Left lobe of liver (tissue), 2 donors: ENCODE data around the gene PAK5. TPM values are rescaled to one million over a fixed set of nuclear protein-coding genes. Genes with fewer than 3 reads are reported as not detected.
"Not testable (repeated sequence)": the region's sequence is repeated elsewhere in the genome, so short reads cannot be mapped to it uniquely, and the experiment has no call there.

Experiments used
- ATAC-seq: fragments of 200-7000 bp; cut with Tn5 transposase; one replicate; pipeline ENCODE4 v1.9.1; 2020; ENCODE audit warnings: mild to moderate bottlenecking, moderate library complexity
- DNase-seq: peaks from one replicate; pipeline ENCODE4 v3.0.0-alpha.2; 2020; ENCODE audit warnings: low spot score
- total RNA-seq: library from RNA; stranded (reverse); gene quantifications from one replicate; pipeline ENCODE4 v1.2.1, GENCODE V29; 2021
- donor health status: DM: no; HTN: no; CAD: no; lungs with moderate emphysema.
- donor health status: DM: no; HTN: yes; CAD: no.

The PAK5 gene
- total RNA-seq, 1 donor from 2014 or later: 0.08 TPM

- ATAC-seq (no peak), DNase-seq (no peak)
Observed at GRCh38 chr20:9686455-9686854, 152.4 kb downstream of the PAK5 start.

GRCh38 chr20:9686001-9686400 is 152.9 kb downstream of the PAK5 start:
- no peak for ATAC-seq
- DNase-seq: no peak

- DNase-seq (no peak), ATAC-seq (no peak)
Observed at GRCh38 chr20:9685011-9685410, 153.9 kb downstream of the PAK5 start.

GRCh38 chr20:9677100-9677623 is 161.7 kb downstream of the PAK5 start:
- DNase-seq (no peak), ATAC-seq (no peak)

GRCh38 chr20:9672981-9673380 is 165.9 kb downstream of the PAK5 start:
- DNase-seq (no peak), ATAC-seq (no peak)

- ATAC-seq: no peak
- DNase-seq: no peak
Observed at GRCh38 chr20:9672027-9672426, 166.8 kb downstream of the PAK5 start.

GRCh38 chr20:9668381-9668780 is 170.5 kb downstream of the PAK5 start:
- DNase-seq (no peak), ATAC-seq (no peak)

- DNase-seq (no peak), ATAC-seq (no peak)
Observed at GRCh38 chr20:9663423-9663822, 175.5 kb downstream of the PAK5 start.

GRCh38 chr20:9660236-9660868 is 178.5 kb downstream of the PAK5 start:
- DNase-seq: no peak
- ATAC-seq: no peak

- ATAC-seq (no peak), DNase-seq (no peak)
Observed at GRCh38 chr20:9647741-9648140, 191.1 kb downstream of the PAK5 start.

GRCh38 chr20:9646375-9646774 is 192.5 kb downstream of the PAK5 start:
- ATAC-seq (no peak), DNase-seq (no peak)

- DNase-seq (no peak), ATAC-seq (no peak)
Observed at GRCh38 chr20:9642882-9643281, 196.0 kb downstream of the PAK5 start.

GRCh38 chr20:9641499-9642000 is 197.3 kb downstream of the PAK5 start:
- not testable (repeated sequence) for ATAC-seq, DNase-seq

GRCh38 chr20:9637889-9638288 is 201.0 kb downstream of the PAK5 start:
- DNase-seq: no peak
- ATAC-seq: no peak

GRCh38 chr20:9635750-9636149 is 203.1 kb downstream of the PAK5 start:
- ATAC-seq: no peak
- no peak for DNase-seq

GRCh38 chr20:9634327-9634726 is 204.5 kb downstream of the PAK5 start:
- ATAC-seq (no peak), DNase-seq (no peak)

GRCh38 chr20:9632991-9633390 is 205.9 kb downstream of the PAK5 start:
- no peak for ATAC-seq
- DNase-seq: no peak

GRCh38 chr20:9632265-9632664 is 206.6 kb downstream of the PAK5 start:
- no peak for ATAC-seq

GRCh38 chr20:9630554-9630953 is 208.3 kb downstream of the PAK5 start:
- no peak for DNase-seq
- ATAC-seq: no peak

More at GRCh38 chr20:9632265-9632664, 206.6 kb downstream of the PAK5 start:
- no peak for DNase-seq

GRCh38 chr20:9629831-9630230 is 209.0 kb downstream of the PAK5 start:
- DNase-seq (no peak), ATAC-seq (no peak)

GRCh38 chr20:9628589-9628988 is 210.3 kb downstream of the PAK5 start:
- no peak for ATAC-seq
- DNase-seq: no peak

GRCh38 chr20:9628141-9628540 is 210.7 kb downstream of the PAK5 start:
- DNase-seq (no peak), ATAC-seq (no peak)

GRCh38 chr20:9627219-9627618 is 211.7 kb downstream of the PAK5 start:
- no peak for DNase-seq
- no peak for ATAC-seq
